ENCODE results near the gene NID1.

DNA sequence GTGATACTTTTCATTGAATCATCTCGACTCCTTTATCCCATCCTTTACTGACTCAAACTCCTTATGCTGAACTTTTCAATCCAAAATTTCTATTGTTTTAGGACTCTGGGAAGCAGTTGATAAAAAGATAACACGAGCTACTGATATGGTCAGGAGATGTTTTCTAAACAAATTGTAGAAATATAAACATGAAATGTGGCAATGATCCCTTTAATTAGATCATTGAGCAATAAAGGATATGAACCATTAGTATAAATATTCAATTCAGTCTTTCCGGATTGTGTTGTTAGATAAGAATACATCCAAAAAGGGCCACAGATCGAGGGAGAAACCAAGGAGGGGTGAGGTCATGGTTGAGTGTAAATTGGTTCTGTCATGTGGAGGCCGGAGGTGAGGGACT lies 88.4 kb downstream of the NID1 start:
- TF ChIP-seq CTCF (IDR thresholded peaks at IDR 0.05) (no peak), POLR2A (IDR thresholded peaks at IDR 0.05) (no peak)
